PFSK-1 (cell line): ENCODE data around the gene COL9A2.

Experiments
- POLR2AphosphoS5 ChIP-seq: IDR thresholded peaks from 2 replicates; pipeline ENCODE4 v1.6.1; 2012; ENCODE audit warnings: low read depth, mild to moderate bottlenecking, control low read depth, low read length, moderate library complexity
- TF ChIP-seq, protein P1 (sequence below), 2 experiments: IDR thresholded peaks; 2 replicates each; pipeline versions ENCODE4 v1.6.1 to v1.8.0; 2011 to 2012; ENCODE audit warnings: low read depth in 2 of 2, low read length in 2 of 2, control low read depth in 1 of 2, inconsistent platforms in 1 of 2, mild to moderate bottlenecking in 1 of 2, moderate library complexity in 1 of 2; ENCODE audit not compliant: insufficient read depth in 1 of 2

DNA sequence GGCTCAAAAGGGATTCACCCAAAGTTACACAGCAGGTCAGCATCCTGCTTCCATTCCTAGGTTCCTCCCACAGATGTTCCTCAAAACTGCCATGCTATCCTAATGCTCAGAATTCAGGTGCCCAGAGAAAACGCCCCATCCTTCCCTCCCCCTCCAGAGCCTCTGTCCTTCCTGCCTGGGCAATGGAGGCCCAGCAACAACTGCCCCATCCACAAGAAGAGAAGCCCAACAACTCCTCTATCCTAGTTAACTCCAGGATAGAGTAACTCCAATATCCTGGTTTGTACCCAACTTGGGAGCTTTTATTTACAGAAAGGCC lies 16.9 kb downstream of the COL9A2 start:
- TF ChIP-seq, protein P1, sequence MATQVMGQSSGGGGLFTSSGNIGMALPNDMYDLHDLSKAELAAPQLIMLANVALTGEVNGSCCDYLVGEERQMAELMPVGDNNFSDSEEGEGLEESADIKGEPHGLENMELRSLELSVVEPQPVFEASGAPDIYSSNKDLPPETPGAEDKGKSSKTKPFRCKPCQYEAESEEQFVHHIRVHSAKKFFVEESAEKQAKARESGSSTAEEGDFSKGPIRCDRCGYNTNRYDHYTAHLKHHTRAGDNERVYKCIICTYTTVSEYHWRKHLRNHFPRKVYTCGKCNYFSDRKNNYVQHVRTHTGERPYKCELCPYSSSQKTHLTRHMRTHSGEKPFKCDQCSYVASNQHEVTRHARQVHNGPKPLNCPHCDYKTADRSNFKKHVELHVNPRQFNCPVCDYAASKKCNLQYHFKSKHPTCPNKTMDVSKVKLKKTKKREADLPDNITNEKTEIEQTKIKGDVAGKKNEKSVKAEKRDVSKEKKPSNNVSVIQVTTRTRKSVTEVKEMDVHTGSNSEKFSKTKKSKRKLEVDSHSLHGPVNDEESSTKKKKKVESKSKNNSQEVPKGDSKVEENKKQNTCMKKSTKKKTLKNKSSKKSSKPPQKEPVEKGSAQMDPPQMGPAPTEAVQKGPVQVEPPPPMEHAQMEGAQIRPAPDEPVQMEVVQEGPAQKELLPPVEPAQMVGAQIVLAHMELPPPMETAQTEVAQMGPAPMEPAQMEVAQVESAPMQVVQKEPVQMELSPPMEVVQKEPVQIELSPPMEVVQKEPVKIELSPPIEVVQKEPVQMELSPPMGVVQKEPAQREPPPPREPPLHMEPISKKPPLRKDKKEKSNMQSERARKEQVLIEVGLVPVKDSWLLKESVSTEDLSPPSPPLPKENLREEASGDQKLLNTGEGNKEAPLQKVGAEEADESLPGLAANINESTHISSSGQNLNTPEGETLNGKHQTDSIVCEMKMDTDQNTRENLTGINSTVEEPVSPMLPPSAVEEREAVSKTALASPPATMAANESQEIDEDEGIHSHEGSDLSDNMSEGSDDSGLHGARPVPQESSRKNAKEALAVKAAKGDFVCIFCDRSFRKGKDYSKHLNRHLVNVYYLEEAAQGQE (IDR thresholded peaks at IDR 0.05; ENCODE audit: insufficient read depth in 1 of 2, low read depth in 2 of 2, low read length in 2 of 2): no peak
- no peak for TF ChIP-seq POLR2AphosphoS5
